CD4-positive, CD25-positive, alpha-beta regulatory T cell (primary cell): ENCODE data around the gene MMP1. TPM values are rescaled to one million over a fixed set of nuclear protein-coding genes. Genes with fewer than 3 reads are reported as not detected.

ENCODE experiments used
- ATAC-seq, 2 donors: fragments of 150-1000 bp; cut with Tn5 transposase; one replicate each; pipeline ENCODE4 v1.10.0; 2021; ENCODE audit warnings: low read depth in 2 of 2, moderate number of reproducible peaks in 2 of 2, moderate library complexity in 1 of 2
- DNase-seq, 3 donors: peaks; one replicate each; pipeline versions ENCODE4 v3.0.0 to v3.0.0-alpha.2; 2012 to 2022; ENCODE audit warnings: mixed read lengths in 1 of 3
- H3K27ac ChIP-seq: one replicate; pipeline ENCODE4 v1.7.0; 2013; ENCODE audit warnings: mild to moderate bottlenecking, low read length; ENCODE audit not compliant: insufficient read depth, poor library complexity, severe bottlenecking
- H3K27me3 ChIP-seq: one replicate; pipeline ENCODE4 v1.7.0; 2013; ENCODE audit warnings: low read length; ENCODE audit not compliant: control insufficient read depth, insufficient read depth
- H3K36me3 ChIP-seq: one replicate; pipeline ENCODE4 v1.7.0; 2013; ENCODE audit warnings: mild to moderate bottlenecking, low read length, moderate library complexity; ENCODE audit not compliant: control insufficient read depth, insufficient read depth
- H3K4me1 ChIP-seq: 2 replicates; pipeline ENCODE4 v1.7.0; 2013; ENCODE audit warnings: mild to moderate bottlenecking, low read length; ENCODE audit not compliant: insufficient read depth, control insufficient read depth, poor library complexity, severe bottlenecking
- H3K4me3 ChIP-seq: one replicate; pipeline ENCODE4 v1.7.0; 2013; ENCODE audit warnings: low read depth, mild to moderate bottlenecking, low read length, moderate library complexity
- H3K9me3 ChIP-seq, 2 experiments: 1 replicate in 1 of 2; 2 replicates in 1 of 2; pipeline ENCODE4 v1.7.0; 2013; ENCODE audit warnings: low read length in 2 of 2, mild to moderate bottlenecking in 1 of 2, moderate library complexity in 1 of 2; ENCODE audit not compliant: control insufficient read depth in 2 of 2
- H3K27ac Mint-ChIP-seq, 3 donors: one replicate each; pipeline ENCODE4 v1.8.0; 2020 to 2022; ENCODE audit warnings: mild to moderate bottlenecking in 3 of 3, mixed read lengths in 3 of 3, moderate library complexity in 2 of 3
- H3K27me3 Mint-ChIP-seq: one replicate; pipeline ENCODE4 v1.8.0; 2022; ENCODE audit warnings: mild to moderate bottlenecking, mixed read lengths
- H3K36me3 Mint-ChIP-seq: one replicate; pipeline ENCODE4 v1.8.0; 2020; ENCODE audit warnings: mixed read lengths
- H3K4me1 Mint-ChIP-seq, 4 donors: one replicate each; pipeline ENCODE4 v1.8.0; 2020 to 2022; ENCODE audit warnings: mixed read lengths in 4 of 4, mild to moderate bottlenecking in 1 of 4
- H3K4me3 Mint-ChIP-seq, 4 donors: one replicate each; pipeline ENCODE4 v1.8.0; 2020 to 2022; ENCODE audit warnings: mild to moderate bottlenecking in 4 of 4, mixed read lengths in 4 of 4, moderate library complexity in 3 of 4
- H3K9me3 Mint-ChIP-seq, 7 donors: one replicate each; pipeline ENCODE4 v1.8.0; 2020 to 2022; ENCODE audit warnings: mixed read lengths in 7 of 7, mild to moderate bottlenecking in 3 of 7, moderate library complexity in 2 of 7
- polyA plus RNA-seq, 4 donors: library from polyadenylated mRNA; unstranded; fragments of 300-500 nt; fragmentation: Illumina TruSeq; gene quantifications; one replicate each; pipeline ENCODE4 v1.2.3, GENCODE V29; 2021
- total RNA-seq: library from RNA; stranded (reverse); gene quantifications from one replicate; pipeline ENCODE4 v1.2.3, GENCODE V29; 2022

MMP1 gene
- total and polyA plus RNA-seq, 5 donors from 2014 or later, result not detected

- Mint-ChIP-seq H3K27me3 (peaks cover 4% of the 10 kb centered on the region), H3K4me1 (no peaks in the 10 kb centered on the region), H3K27ac (no peak overlapping the region)
These were observed 27.8 kb downstream of the MMP1 start for GRCh38 chr11:102770191-102770590.

GRCh38 chr11:102767800-102768199, 30.2 kb downstream of the MMP1 start:
- H3K27me3 Mint-ChIP-seq, result peaks cover 4% of the 10 kb centered on the region
- ATAC-seq, result no peak
- Histone ChIP-seq H3K4me3 (no peak overlapping the region), H3K9me3 (no peaks in the 10 kb centered on the region), H3K36me3 (no peaks in the 10 kb centered on the region), H3K4me1 (no peaks in the 10 kb centered on the region), H3K27ac (no peak overlapping the region), H3K27me3 (peaks cover 3% of the 10 kb centered on the region)
- no peaks in the 10 kb centered on the region for H3K4me1 Mint-ChIP-seq
- H3K27ac Mint-ChIP-seq, result no peak overlapping the region
- peaks cover 0 to 4% (median 0%) of the 10 kb centered on the region in 7 donors for H3K9me3 Mint-ChIP-seq
- no peak overlapping the region for H3K4me3 Mint-ChIP-seq
- no peaks in the 10 kb centered on the region for H3K36me3 Mint-ChIP-seq
- no peak for DNase-seq

More at GRCh38 chr11:102770191-102770590, 27.8 kb downstream of the MMP1 start:
- DNase-seq (no peak), ATAC-seq (no peak)
- Mint-ChIP-seq H3K4me3 (no peak overlapping the region), H3K36me3 (no peaks in the 10 kb centered on the region), H3K9me3 (peaks cover 0 to 4% (median 0%) of the 10 kb centered on the region in 7 donors)
- Histone ChIP-seq H3K4me3 (no peak overlapping the region), H3K27ac (no peak overlapping the region), H3K27me3 (peaks cover 3% of the 10 kb centered on the region), H3K36me3 (no peaks in the 10 kb centered on the region), H3K9me3 (no peaks in the 10 kb centered on the region), H3K4me1 (no peaks in the 10 kb centered on the region)

- H3K4me1 Mint-ChIP-seq, result no peaks in the 10 kb centered on the region
- Histone ChIP-seq H3K27ac (no peak overlapping the region), H3K4me1 (no peaks in the 10 kb centered on the region), H3K27me3 (peaks cover 3% of the 10 kb centered on the region), H3K36me3 (no peaks in the 10 kb centered on the region), H3K4me3 (no peak overlapping the region), H3K9me3 (no peaks in the 10 kb centered on the region)
- peak overlapping the region in 1 of 3 donors; percentile 88 for H3K27ac Mint-ChIP-seq
- no peaks in the 10 kb centered on the region for H3K36me3 Mint-ChIP-seq
- no peak overlapping the region for H3K4me3 Mint-ChIP-seq
- H3K27me3 Mint-ChIP-seq, result no peaks in the 10 kb centered on the region
- ATAC-seq (no peak), DNase-seq (no peak)
- peaks cover 0 to 3% (median 0%) of the 10 kb centered on the region in 7 donors for H3K9me3 Mint-ChIP-seq
These were observed 34.5 kb downstream of the MMP1 start for GRCh38 chr11:102763440-102763839.

- Mint-ChIP-seq H3K27me3 (peaks cover under 1% of the 10 kb centered on the region), H3K27ac (no peak overlapping the region), H3K9me3 (peaks cover 0 to 3% (median 0%) of the 10 kb centered on the region in 7 donors), H3K4me1 (no peaks in the 10 kb centered on the region), H3K4me3 (no peak overlapping the region), H3K36me3 (no peaks in the 10 kb centered on the region)
- Histone ChIP-seq H3K27ac (no peak overlapping the region), H3K36me3 (no peaks in the 10 kb centered on the region), H3K4me3 (no peak overlapping the region), H3K27me3 (peaks cover 3% of the 10 kb centered on the region), H3K9me3 (no peaks in the 10 kb centered on the region), H3K4me1 (no peaks in the 10 kb centered on the region)
- DNase-seq, result no peak
- ATAC-seq, result no peak
These were observed 35.6 kb downstream of the MMP1 start for GRCh38 chr11:102762361-102762767.

GRCh38 chr11:102761646-102762238, 36.2 kb downstream of the MMP1 start:
- H3K4me1 Mint-ChIP-seq, result no peaks in the 10 kb centered on the region
- Histone ChIP-seq H3K9me3 (no peaks in the 10 kb centered on the region), H3K27ac (no peak overlapping the region), H3K36me3 (no peaks in the 10 kb centered on the region), H3K27me3 (peaks cover 2% of the 10 kb centered on the region), H3K4me3 (no peak overlapping the region), H3K4me1 (no peaks in the 10 kb centered on the region)
- no peaks in the 10 kb centered on the region for H3K36me3 Mint-ChIP-seq
- ATAC-seq (no peak), DNase-seq (no peak)
- peaks cover 0 to 3% (median 0%) of the 10 kb centered on the region in 7 donors for H3K9me3 Mint-ChIP-seq
- no peak overlapping the region for H3K27ac Mint-ChIP-seq
- H3K4me3 Mint-ChIP-seq, result no peak overlapping the region
- peaks cover 7% of the 10 kb centered on the region for H3K27me3 Mint-ChIP-seq

DNA sequence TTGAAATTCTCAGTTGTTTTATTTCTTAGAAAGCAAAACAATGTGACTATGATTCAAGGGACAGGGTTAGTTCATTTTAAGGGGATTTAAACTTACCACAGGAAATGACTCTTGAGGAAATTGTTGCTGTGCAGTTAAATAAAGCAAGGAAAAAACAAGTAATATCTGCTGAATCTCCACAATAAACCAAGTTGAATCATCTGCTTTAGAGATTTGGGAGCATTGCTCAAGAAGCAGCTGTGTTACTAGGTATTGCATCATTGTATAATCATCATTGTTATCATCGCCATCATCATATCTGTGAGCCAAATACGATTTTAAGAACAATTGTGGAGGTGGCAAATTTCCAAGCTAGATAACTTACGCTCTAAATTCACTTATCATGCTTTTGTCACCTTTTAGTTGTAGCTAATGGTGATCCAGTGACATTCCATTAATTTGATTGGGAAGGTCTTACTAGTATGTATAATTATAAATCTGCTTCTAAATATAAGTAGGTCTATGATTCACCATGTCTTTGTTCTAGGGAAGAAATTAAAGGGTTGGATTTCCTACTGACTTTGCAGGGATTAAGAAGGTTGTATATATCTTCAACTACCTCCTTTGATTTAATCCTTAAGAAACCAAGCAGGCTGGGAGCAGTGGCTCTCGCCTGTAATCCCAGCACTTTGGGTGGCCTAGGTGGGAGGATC, 37.5 kb downstream of the MMP1 start:
- H3K4me3 ChIP-seq, result no peak overlapping the region
- Mint-ChIP-seq H3K36me3 (no peaks in the 10 kb centered on the region), H3K27ac (no peak overlapping the region), H3K9me3 (peaks cover 0 to 3% (median 0%) of the 10 kb centered on the region in 7 donors), H3K27me3 (peaks cover 13% of the 10 kb centered on the region), H3K4me1 (no peaks in the 10 kb centered on the region), H3K4me3 (no peak overlapping the region)
- no peak for DNase-seq
- no peaks in the 10 kb centered on the region for H3K4me1 ChIP-seq
- H3K9me3 ChIP-seq, result no peaks in the 10 kb centered on the region
- no peaks in the 10 kb centered on the region for H3K36me3 ChIP-seq
- peaks cover 2% of the 10 kb centered on the region for H3K27me3 ChIP-seq
- H3K27ac ChIP-seq, result no peak overlapping the region
- no peak for ATAC-seq

DNA sequence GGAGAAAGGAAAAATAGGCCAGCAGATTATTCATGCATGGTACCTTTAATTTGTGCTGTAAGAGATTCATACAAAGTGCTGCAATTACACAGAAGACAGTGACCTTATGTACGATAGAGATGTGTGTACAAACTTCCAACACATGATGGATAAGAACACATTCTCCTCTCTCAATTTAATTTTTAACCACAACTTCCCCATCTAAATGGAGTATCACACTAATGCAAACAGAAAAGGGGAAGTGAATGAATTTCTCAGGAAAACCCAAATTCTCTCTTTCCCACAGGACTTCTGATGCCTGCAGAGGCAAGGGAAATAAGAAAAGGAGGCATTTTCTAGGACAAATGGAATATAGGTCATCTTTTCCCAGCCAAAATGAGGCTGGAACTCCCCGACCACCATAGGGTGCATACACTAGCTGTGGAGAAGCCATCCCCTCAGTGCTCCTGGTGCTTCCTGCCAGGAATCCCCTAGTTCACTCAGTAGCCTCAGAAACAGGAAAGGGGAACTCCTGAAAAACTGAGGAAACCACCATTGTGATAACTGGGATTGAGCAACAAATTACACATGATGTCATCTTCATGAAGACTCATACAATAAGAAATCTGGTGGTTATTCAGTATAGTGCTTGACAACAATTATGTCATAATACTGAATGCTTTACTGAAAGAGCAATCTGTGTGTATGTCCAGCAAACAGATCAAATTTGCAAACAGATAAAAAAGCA, 40.0 kb downstream of the MMP1 start:
- no peak for ATAC-seq
- Mint-ChIP-seq H3K27me3 (peaks cover 13% of the 10 kb centered on the region), H3K4me1 (no peaks in the 10 kb centered on the region)

More for the DNA sequence above, 40.0 kb downstream of the MMP1 start:
- H3K36me3 Mint-ChIP-seq, result no peaks in the 10 kb centered on the region
- no peaks in the 10 kb centered on the region for H3K36me3 ChIP-seq
- DNase-seq, result no peak
- H3K4me3 Mint-ChIP-seq, result no peak overlapping the region
- H3K27me3 ChIP-seq, result peaks cover 7% of the 10 kb centered on the region
- H3K4me3 ChIP-seq, result no peak overlapping the region
- no peaks in the 10 kb centered on the region for H3K9me3 ChIP-seq
- no peak overlapping the region for H3K27ac Mint-ChIP-seq
- no peak overlapping the region for H3K27ac ChIP-seq
- H3K4me1 ChIP-seq, result no peaks in the 10 kb centered on the region
- H3K9me3 Mint-ChIP-seq, result peaks cover 0 to 3% (median 0%) of the 10 kb centered on the region in 7 donors
